HepG2 (cell line): Measurements from ENCODE around the gene CRIP1. TPM values are rescaled to one million over a fixed set of nuclear protein-coding genes. Genes with fewer than 3 reads are reported as not detected.

Experiments used
- AKNA ChIP-seq: sonication (generic); formaldehyde crosslinking; IDR thresholded peaks from 2 replicates; pipeline ENCODE4 v1.4.0; 2020; ENCODE audit warnings: missing genetic modification reagents, borderline replicate concordance
- ARID2 ChIP-seq: sonication (generic); formaldehyde crosslinking; IDR thresholded peaks from 2 replicates; pipeline ENCODE4 v1.8.1; 2022; ENCODE audit warnings: mild to moderate bottlenecking, missing genetic modification reagents, borderline replicate concordance
- ATF7 ChIP-seq, 2 experiments: fragments of 450-650 bp in 1 of 2; sonication (generic) in 1 of 2; formaldehyde crosslinking in 1 of 2; IDR thresholded peaks; 2 replicates each; pipeline versions ENCODE4 v1.4.0 to v1.6.1; 2016 to 2020; ENCODE audit warnings: antibody characterized with exemption in 1 of 2, mild to moderate bottlenecking in 1 of 2, missing genetic modification reagents in 1 of 2
- CC2D1A ChIP-seq: sonication (generic); formaldehyde crosslinking; IDR thresholded peaks from 2 replicates; pipeline ENCODE4 v1.8.1; 2023; ENCODE audit warnings: mild to moderate bottlenecking, missing genetic modification reagents
- DPF2 ChIP-seq: sonication (generic); formaldehyde crosslinking; IDR thresholded peaks from 2 replicates; pipeline ENCODE4 v1.4.0; 2020; ENCODE audit warnings: mild to moderate bottlenecking, low read depth, missing genetic modification reagents, borderline replicate concordance
- EED ChIP-seq: sonication (generic); formaldehyde crosslinking; IDR thresholded peaks from 2 replicates; pipeline ENCODE4 v1.5.0; 2020; ENCODE audit warnings: mild to moderate bottlenecking, missing genetic modification reagents
- GATAD1 ChIP-seq: IDR thresholded peaks from 2 replicates; pipeline ENCODE4 v1.6.1; 2016; ENCODE audit warnings: missing genetic modification reagents, missing compliant biosample characterization
- HES4 ChIP-seq: sonication (generic); formaldehyde crosslinking; IDR thresholded peaks from 2 replicates; pipeline ENCODE4 v1.9.0; 2021; ENCODE audit warnings: mild to moderate bottlenecking, missing genetic modification reagents, borderline replicate concordance
- HNRNPK ChIP-seq: fragments of 200-400 bp; formaldehyde crosslinking; IDR thresholded peaks from 2 replicates; pipeline ENCODE4 v1.6.1; 2018; ENCODE audit warnings: low read length, low read depth, moderate library complexity, mild to moderate bottlenecking; ENCODE audit not compliant: poor library complexity, severe bottlenecking
- JUND ChIP-seq: sonication (generic); formaldehyde crosslinking; IDR thresholded peaks from 2 replicates; pipeline ENCODE4 v1.8.0; 2022; ENCODE audit warnings: mild to moderate bottlenecking, missing genetic modification reagents
- MEIS1 ChIP-seq: sonication (generic); formaldehyde crosslinking; IDR thresholded peaks from 2 replicates; pipeline ENCODE4 v1.9.0; 2021; ENCODE audit warnings: mild to moderate bottlenecking, missing genetic modification reagents, moderate library complexity, borderline replicate concordance
- RARA ChIP-seq: IDR thresholded peaks from 2 replicates; pipeline ENCODE4 v1.6.1; 2016; ENCODE audit warnings: missing genetic modification reagents, missing compliant biosample characterization
- REXO4 ChIP-seq: sonication (generic); formaldehyde crosslinking; IDR thresholded peaks from 2 replicates; pipeline ENCODE4 v1.8.0; 2022; ENCODE audit warnings: missing genetic modification reagents, mild to moderate bottlenecking, borderline replicate concordance
- SRY ChIP-seq: sonication (generic); formaldehyde crosslinking; IDR thresholded peaks from 2 replicates; pipeline ENCODE4 v1.8.0; 2022; ENCODE audit warnings: mild to moderate bottlenecking, missing genetic modification reagents
- ZFP41 ChIP-seq: sonication (generic); formaldehyde crosslinking; IDR thresholded peaks from 2 replicates; pipeline ENCODE4 v1.4.0; 2020; ENCODE audit warnings: mild to moderate bottlenecking, missing genetic modification reagents, borderline replicate concordance
- ZFYVE20 ChIP-seq: sonication (generic); formaldehyde crosslinking; IDR thresholded peaks from 2 replicates; pipeline ENCODE4 v1.8.0; 2023; ENCODE audit warnings: low read depth, mild to moderate bottlenecking, moderate library complexity, missing genetic modification reagents, borderline replicate concordance
- ZNF260 ChIP-seq: sonication (generic); formaldehyde crosslinking; IDR thresholded peaks from 2 replicates; pipeline ENCODE4 v1.4.0; 2020; ENCODE audit warnings: missing genetic modification reagents, low read depth, mild to moderate bottlenecking, borderline replicate concordance
- ZNF460 ChIP-seq: sonication (generic); formaldehyde crosslinking; IDR thresholded peaks from 2 replicates; pipeline ENCODE4 v1.5.1; 2020; ENCODE audit warnings: missing genetic modification reagents, mild to moderate bottlenecking, borderline replicate concordance
- ZNF564 ChIP-seq: sonication (generic); formaldehyde crosslinking; IDR thresholded peaks from 2 replicates; pipeline ENCODE4 v1.8.1; 2023; ENCODE audit warnings: mild to moderate bottlenecking, missing genetic modification reagents
- ZNF644 ChIP-seq: IDR thresholded peaks from 2 replicates; pipeline ENCODE4 v1.6.1; 2016; ENCODE audit warnings: low read depth
- ZNF703 ChIP-seq: sonication (generic); formaldehyde crosslinking; IDR thresholded peaks from 2 replicates; pipeline ENCODE4 v1.5.1; 2020; ENCODE audit warnings: missing genetic modification reagents, mild to moderate bottlenecking, moderate library complexity, borderline replicate concordance
- ZNF841 ChIP-seq: sonication (generic); formaldehyde crosslinking; IDR thresholded peaks from 2 replicates; pipeline ENCODE4 v1.8.1; 2023; ENCODE audit warnings: missing genetic modification reagents, borderline replicate concordance
- polyA plus RNA-seq, 8 experiments: library from polyadenylated mRNA; depleted of rRNA in 3 of 8; stranded (reverse) in 7 of 8; unstranded in 1 of 8; fragments of >200 nt; fragmentation: Illumina TruSeq in 4 of 8; extraction: Trizol in 4 of 8; gene quantifications; 2 replicates each; pipeline versions ENCODE4 v1.2.1 to v1.2.3, GENCODE V29; 2011 to 2016; ENCODE audit warnings: low read depth in 4 of 8, missing spikeins in 1 of 8, mixed read lengths in 1 of 8; ENCODE audit not compliant: insufficient read depth in 1 of 8
- total RNA-seq, 5 experiments: library from RNA; depleted of rRNA; stranded (reverse); fragments of >200 nt; fragmentation: Illumina TruSeq; extraction: Trizol; gene quantifications; 2 replicates each; pipeline ENCODE4 v1.2.3, GENCODE V29; 2016; ENCODE audit warnings: low read depth in 1 of 5
- TF ChIP-seq, protein P1 (sequence below): IDR thresholded peaks from 2 replicates; pipeline ENCODE4 v1.6.1; 2016; ENCODE audit warnings: low read depth, control low read depth

Gene CRIP1
- total and polyA plus RNA-seq, 2 of the 13 experiments (the other 11 are each of a cell fraction or from before 2014, with no cell fraction given): 53.9 to 59.5 TPM

- peak; percentile 90 for TF ChIP-seq GATAD1
- TF ChIP-seq MEIS1 (CRISPR knock-in tag): no peak
- TF ChIP-seq ARID2 (CRISPR knock-in tag): peak; percentile 48; the same call in 1 of the 2 replicates
- no peak for TF ChIP-seq DPF2 (CRISPR knock-in tag)
- no peak for TF ChIP-seq AKNA (CRISPR knock-in tag)
- no peak for TF ChIP-seq SRY (CRISPR knock-in tag)
- no peak for TF ChIP-seq JUND (CRISPR knock-in tag)
- no peak for TF ChIP-seq ZNF703
- TF ChIP-seq ZFYVE20 (CRISPR knock-in tag): no peak
- no peak for TF ChIP-seq HNRNPK
- TF ChIP-seq ZNF460 (CRISPR knock-in tag): no peak; the same call in 1 of the 2 replicates
- TF ChIP-seq ATF7 (IDR thresholded peaks at IDR 0.05): no peak
- no peak for TF ChIP-seq ATF7 (CRISPR knock-in tag; IDR thresholded peaks at IDR 0.05)
- no peak for TF ChIP-seq RARA (CRISPR knock-in tag)
- no peak for TF ChIP-seq ZNF564 (CRISPR knock-in tag)
- peak; percentile 62; the same call in 1 of the 2 replicates for TF ChIP-seq ZFP41 (CRISPR knock-in tag)
- TF ChIP-seq HES4 (CRISPR knock-in tag): peak; percentile 55; the same call in 1 of the 2 replicates
- no peak for TF ChIP-seq ZNF260
- 0 out of 2 replicates have a peak, but pooled peaks have one; percentile 17 for TF ChIP-seq ZNF841
- TF ChIP-seq, protein P1, sequence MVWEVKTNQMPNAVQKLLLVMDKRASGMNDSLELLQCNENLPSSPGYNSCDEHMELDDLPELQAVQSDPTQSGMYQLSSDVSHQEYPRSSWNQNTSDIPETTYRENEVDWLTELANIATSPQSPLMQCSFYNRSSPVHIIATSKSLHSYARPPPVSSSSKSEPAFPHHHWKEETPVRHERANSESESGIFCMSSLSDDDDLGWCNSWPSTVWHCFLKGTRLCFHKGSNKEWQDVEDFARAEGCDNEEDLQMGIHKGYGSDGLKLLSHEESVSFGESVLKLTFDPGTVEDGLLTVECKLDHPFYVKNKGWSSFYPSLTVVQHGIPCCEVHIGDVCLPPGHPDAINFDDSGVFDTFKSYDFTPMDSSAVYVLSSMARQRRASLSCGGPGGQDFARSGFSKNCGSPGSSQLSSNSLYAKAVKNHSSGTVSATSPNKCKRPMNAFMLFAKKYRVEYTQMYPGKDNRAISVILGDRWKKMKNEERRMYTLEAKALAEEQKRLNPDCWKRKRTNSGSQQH (CRISPR knock-in tag): peak; percentile 24; the same call in 1 of the 2 replicates
- no peak for TF ChIP-seq ZNF644 (CRISPR knock-in tag)
- TF ChIP-seq REXO4 (CRISPR knock-in tag): 0 out of 2 replicates have a peak, but pooled peaks have one; percentile 63
- TF ChIP-seq EED (CRISPR knock-in tag): peak; percentile 18; the same call in 1 of the 2 replicates
- no peak for TF ChIP-seq CC2D1A (CRISPR knock-in tag)
These were observed 4.1 kb downstream of the CRIP1 start, which contains the start of gene TEDC1 (continued) for GRCh38 chr14:105490572-105491365.
